ENCODE data around the gene TACR1.
"Not testable (repeated sequence)": the region's sequence is repeated elsewhere in the genome, so short reads cannot be mapped to it uniquely, and the experiment has no call there.

Gene TACR1, protein sequence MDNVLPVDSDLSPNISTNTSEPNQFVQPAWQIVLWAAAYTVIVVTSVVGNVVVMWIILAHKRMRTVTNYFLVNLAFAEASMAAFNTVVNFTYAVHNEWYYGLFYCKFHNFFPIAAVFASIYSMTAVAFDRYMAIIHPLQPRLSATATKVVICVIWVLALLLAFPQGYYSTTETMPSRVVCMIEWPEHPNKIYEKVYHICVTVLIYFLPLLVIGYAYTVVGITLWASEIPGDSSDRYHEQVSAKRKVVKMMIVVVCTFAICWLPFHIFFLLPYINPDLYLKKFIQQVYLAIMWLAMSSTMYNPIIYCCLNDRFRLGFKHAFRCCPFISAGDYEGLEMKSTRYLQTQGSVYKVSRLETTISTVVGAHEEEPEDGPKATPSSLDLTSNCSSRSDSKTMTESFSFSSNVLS

DNA sequence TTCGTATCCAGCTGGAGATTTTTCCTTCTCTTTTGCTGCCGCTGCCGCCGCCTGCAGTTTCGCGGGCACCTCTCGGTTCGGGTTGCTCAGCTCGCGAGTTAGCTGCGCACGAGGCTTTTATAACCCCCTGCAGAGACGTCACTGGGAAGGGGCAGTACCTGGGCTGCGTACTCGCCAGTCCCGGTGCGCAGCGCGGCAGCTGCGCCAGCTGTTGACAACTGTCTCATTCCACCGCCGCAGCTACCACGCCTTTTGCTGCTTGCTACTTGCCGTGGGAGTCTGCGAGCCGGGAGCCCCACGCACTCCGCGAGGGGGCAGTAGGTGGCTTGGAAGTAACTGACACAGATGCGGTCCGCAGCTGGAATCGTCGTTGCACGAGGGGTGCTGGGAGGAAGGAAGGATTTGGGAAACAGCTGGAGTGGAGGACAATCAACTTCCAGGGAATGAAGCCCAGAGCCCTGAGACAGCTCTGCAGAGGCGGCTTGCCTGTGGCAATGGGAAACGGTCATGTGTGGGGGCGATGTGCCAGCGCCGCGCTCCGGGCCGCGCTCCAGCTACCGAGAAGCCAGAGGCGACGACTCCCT lies at the start of gene TACR1:
Gene TACR1, minus strand, starts transcription at position 93 of the 584 bp plus-strand sequence. CDS start 586 bp downstream, outside the sequence.
- FAIRE-seq, result no peak

DNA sequence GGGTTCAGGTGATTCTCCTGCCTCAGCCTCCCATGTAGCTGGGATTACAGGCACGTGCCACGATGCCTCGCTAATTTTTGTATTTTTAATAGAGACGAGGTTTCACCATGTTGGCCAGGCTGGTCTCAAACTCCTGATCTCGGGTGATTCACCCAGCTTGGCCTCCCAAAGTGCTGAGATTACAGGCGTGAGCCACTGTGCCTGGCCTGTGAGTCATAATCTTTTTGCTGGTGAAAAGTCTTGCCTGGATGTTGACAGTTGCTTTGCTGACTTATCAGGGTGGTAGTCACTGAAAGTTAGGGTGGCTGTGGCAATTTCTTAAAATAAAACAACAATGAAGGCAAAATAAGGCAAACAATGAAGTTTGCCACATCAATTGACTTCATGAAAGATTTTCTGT lies 49.3 kb upstream of the TACR1 start:
- FAIRE-seq, result not testable (repeated sequence)

DNA sequence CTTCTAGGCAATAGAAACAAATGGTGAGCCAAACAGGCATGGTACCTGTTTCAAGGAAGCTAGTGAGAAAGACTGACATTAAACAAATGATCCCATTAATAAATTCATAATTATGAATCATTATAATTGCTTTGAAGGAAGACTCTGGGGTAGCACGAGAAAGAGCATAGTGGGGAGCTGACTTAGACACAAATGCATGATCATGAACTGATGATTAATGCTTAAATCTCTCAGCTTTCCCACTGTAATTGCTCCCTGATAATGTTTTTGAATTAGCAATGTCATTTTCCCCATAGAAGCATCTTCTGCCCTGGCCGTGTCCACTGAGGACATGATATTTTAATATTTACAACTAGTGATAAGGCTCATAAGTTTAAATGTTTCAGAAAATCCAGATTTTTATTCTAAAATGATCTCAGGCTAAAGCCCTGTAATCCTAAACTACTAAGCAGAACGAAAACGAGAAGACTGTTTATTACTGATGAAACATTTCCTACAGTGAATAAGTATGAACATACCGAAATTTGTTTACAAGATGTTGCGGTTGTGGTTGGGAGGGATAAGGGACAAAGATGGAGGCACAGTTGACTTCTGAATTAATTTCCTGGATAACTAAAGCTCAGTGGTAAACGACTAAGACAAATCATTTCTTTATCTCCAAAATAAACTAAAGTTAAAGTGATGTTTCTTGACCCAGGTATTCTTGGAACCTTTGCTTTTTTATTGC lies 47.3 kb upstream of the TACR1 start:
- FAIRE-seq, result no peak

DNA sequence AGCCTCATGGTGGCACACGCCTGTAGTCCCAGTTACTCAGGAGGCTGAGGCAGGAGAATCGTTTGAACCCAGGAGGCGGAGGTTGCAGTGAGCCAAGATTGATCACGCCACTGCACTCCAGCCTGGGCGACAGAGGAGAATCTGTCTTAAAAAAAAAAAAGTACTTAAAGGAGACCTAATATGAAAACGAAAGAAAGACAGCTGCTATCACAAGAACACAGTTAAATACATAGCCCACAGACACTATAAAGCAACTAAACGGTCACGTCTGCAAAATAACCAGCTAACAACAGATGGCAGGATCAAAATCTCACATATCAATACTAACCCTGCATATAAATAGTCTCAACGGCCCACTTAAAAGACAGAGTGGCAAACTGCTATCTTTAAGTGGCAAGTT lies 43.9 kb upstream of the TACR1 start:
- FAIRE-seq, result no peak

DNA sequence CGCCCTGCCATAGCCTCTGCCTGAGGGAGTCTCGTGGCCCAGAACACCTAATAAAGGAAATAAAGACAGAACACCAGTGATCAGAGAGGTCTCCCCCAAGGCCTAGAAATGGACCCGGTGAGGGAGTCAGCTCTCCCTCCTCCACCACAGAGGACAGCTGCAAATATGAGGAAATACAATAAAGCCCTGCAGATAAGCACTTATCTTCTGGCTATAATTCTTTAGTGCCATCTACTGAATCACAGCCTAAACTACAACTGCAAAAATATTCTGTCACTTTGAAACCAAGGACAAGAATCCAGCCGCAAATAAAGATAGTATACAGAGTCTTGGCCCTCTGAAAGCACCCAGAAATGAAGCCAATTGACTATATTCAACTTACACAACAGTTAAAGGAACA lies 42.4 kb upstream of the TACR1 start:
- no peak for FAIRE-seq

DNA sequence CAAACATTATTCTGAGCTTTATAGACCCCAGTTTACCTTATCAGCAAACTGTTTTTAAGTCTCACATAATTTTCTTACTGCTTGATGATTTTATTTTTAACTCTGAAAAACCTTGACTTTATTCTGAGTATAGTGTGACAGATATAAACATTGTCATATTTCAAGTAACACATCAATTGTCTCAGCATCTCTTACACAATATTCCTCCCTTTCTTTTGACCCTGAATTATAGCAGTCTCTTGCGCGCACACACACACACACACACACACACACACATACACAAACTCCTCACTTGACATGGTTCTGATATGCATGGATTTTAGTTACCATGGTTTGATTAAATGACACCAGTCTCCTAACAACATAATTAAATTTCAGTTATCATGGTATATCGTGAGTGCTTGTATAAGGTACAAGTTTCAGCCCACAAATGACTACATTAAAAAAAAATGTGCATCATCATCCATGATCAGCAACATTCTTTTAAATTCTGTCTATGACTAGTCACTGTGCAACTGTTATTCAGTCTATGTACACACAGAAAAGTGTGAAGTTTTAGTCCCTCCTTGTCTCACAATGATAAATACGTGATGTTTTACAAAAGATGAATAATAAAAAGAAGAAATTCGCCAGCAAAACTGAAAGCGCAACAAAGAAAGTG lies 39.5 kb upstream of the TACR1 start:
- no peak for FAIRE-seq

DNA sequence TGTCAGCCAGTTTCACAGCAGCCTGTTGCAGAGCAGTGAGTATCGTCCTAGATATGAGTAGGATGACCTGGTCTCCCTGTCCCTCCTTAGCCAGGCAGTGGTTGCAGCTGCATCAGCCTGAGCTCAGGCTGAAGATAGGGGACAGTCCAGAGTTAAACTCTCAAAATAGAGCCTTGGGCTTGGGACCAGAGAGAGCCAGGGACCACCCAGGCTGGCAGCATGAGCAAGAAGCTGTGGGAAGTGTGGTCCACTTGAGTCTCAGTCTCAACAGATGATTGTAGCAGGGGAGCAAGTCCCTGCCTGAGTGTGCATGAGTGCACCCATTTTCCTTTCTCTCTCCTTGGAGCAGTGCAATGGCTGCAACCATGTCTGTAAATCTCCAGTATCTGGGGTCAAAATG lies 38.0 kb upstream of the TACR1 start:
- no peak for FAIRE-seq

DNA sequence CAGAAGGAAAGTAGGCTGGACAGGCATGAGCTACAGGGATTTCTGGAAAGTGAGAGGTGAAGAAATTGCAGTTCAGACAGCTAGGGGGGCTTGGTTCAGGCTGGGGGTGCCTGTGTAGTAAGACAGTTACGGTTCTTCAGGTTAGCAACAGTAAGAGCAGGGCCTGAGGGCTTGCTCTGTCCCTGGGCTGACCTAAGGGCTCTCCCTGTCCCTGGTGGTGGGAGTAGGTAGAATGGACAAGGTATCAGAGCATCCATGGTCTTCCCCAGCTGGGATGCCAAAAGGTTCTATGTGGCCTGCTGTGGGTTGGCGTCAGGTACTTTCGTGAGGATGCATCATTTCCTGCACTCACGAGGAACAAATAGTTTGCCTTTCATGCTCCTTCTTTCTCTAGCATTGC lies 34.6 kb upstream of the TACR1 start:
- FAIRE-seq, result no peak

DNA sequence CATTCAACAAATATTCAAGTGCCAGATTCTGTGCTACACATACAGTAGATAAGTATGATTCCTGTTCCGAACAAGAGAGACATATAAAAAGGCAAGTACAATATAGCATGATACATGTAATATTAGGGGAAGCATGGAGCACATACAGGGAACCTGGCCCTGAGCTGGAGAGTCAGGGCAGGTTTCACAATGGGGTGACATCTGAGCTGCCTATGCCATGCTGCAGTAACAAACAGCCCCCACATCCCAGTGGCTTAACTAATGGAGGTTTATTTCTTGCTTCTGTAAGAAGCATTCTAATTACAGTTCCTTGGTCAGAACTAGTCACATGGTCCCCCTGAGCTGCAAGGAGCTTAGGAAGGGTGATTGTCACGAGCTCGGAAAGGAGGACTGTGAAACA lies 27.3 kb upstream of the TACR1 start:
- no peak for FAIRE-seq

DNA sequence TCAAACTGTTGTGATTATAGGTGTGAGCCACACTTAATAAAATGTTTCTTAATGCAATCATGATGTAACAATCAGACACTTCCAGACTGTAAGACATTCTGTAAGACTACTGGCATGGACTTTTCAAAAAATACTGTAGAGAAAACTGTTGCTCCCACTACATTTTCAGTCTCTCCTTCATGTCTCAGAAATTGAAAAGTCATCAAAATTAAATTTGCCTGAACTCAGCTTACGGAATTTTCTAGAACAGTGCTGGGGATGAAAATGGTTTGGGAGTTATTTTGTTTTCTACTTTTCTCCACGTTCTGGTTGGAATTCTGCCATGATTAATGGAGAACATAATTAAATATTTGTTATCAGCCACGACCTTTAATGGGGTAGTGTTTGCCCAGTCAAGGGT lies 26.8 kb upstream of the TACR1 start:
- no peak for FAIRE-seq

DNA sequence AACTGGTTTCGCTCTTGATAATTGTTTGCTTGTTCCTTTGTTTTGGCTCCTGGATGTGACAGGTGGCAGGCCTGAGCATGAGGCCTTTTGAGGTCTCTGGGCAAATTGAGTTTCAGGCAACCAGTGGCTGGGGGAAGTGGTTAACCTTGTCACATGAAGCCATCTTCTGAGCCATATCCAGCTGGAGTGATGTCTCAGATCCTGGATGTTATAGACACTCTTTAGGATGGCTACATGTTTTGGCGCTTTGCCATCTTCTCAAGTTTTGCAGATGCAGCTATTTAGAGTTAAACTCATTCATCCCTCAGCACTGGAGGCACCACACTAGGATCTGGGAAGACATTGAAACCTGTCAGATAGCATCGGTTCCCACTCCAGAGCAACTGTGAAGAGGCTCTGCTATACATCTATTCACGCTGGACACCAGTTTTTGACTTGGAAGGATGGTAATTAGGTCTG lies 25.3 kb upstream of the TACR1 start:
- FAIRE-seq, result no peak

DNA sequence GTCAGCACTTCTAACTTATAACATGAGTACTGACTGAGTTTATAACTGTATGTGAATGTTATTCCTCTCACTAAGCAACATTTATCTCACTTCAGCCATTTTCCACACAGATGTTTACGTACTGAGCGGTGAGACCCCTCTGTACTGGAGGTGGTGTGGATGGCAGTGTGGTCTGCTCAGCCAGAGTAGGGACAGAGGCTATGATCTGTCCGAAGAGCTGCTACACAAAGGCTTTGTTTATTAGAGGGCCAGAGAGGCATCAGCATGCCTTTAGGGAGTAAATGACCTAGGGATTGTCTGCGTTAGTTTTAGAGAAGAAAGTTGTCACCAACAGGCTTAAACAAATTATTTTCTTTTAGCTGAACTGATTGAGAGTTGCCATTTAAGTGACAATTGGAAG lies 23.2 kb upstream of the TACR1 start:
- no peak for FAIRE-seq

DNA sequence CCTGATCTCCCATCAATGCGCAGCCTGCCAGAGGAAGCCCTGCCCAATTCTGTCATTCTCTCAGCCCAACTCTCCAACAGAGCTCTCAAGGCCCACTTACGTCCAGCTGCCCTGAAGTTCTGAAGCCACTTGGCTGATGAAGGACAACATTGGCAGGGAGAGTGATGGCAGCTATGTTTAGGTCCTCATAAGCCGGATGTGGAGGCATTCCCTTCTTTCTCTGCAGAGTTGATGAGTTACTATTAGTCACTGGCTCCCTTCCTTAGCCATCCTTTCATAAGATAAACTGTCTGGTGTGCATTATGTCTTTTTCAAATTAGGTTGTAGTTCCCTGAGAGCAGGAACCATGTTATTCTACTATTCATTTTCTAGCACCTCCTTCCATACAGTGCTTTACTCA lies 22.5 kb upstream of the TACR1 start:
- no peak for FAIRE-seq

DNA sequence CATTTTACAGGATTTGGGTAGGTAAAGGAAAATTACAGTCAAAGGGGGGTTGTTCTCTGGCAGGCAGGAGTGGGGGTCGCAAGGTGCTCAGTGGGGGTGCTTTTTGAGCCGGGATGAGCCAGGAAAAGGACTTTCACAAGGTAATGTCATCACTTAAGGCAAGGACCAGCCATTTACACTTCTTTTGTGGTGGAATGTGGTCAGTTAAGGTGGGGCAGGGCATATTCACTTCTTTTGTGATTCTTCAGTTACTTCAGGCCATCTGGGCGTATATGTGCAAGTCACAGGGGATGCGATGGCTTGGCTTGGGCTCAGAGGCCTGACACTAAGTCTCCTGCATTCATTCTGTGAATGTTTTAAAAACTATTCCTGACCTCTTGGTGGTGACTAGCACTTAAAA lies 19.9 kb upstream of the TACR1 start:
- not testable (repeated sequence) for FAIRE-seq

DNA sequence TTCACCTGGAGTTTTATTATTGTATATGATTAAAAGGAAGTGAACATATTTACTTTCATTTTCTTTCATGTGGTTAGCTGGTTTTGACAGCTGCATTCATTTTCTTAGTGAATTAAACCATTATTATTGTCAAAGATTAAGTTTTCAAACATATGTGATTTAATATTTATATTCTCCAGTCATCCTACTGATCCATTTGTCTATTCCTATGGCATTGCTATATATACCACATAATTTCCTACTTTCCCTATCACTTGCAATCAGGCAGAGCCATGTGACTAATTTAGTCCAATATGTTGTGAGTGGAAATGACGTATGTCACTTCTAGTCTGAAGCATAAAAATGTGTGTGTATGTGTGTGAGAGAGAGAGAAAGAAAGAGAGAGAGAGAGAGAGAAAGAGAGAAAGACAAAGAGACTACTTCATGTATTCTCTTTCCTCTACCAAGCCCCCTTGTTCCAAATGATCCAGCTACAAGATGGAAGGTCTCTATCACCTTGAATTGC lies 12.0 kb upstream of the TACR1 start:
- FAIRE-seq, result no peak

DNA sequence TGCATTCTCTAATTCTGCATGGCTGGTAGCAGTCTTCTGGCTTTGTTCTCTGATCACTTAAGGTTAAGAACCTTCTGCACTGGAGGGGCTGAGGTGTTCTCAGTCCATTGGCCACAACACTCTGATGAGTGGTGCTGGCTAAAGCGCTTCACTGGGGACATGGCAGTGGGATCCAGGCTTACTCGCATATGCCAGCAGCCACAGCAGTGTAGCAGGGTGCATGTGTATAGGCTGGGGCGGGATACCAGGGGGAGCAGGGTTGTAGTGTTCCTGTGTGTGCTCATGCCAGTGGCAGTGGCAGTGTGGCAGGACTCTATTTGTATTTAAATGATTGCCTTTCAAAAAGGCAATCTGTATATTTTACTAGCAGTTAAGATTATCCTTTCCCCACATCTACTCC lies 11.1 kb upstream of the TACR1 start:
- FAIRE-seq, result no peak

DNA sequence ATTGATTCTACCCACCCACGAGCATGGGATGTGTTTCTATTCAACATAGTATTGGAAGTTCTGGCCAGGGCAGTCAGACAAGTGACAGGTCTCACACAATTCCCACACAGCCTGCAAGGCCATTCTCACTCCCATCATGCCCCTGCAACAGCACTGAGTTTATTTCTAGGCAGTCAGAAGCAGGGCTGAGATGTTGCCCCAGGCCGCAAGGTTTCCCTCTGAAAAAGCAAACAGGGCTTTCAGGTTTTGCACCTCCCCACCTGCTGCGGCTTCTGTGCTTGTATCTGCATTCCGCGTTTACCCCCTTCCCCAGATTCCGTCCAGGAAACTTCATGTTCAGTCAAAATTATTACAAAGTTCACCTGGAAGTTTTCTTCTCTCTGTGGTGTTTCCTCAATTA lies 9.4 kb upstream of the TACR1 start:
- FAIRE-seq, result no peak

DNA sequence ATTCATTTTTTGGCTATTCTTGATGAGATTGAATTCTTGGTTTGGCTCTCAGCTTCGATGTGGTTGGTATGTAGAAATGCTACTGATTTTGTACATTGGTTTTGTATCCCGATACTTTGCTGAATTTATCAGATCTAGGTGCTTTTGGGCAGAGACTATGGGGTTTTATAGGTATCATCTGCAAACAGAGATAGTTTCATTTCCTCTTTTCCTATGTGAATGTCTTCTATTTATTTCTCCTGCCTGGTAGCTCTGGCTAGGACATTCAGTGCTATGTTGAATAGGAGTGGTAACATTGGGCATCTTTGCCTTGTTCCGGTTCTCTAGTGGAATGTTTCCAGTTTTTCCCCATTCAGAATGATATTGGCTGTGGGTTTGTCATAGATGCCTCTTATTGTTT lies 5.5 kb upstream of the TACR1 start:
- FAIRE-seq, result no peak

DNA sequence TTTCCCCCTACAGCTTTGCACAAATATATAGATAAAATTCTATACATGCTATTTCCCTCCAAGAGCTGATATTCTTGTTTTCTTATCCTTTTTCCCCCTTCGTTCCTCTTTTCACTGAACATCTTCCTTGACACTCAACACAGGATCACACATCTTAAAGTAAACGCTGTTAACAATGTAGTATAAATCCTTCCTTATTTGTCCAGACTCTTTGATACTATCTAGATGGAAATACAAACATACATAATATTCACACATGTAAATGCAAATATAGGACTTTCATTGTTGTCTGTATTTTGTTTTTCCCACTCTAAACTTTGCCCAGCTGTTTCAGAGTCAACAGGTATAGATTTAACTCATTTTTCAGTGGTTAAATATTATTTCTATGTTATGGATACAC lies 3.0 kb upstream of the TACR1 start:
- FAIRE-seq, result no peak

DNA sequence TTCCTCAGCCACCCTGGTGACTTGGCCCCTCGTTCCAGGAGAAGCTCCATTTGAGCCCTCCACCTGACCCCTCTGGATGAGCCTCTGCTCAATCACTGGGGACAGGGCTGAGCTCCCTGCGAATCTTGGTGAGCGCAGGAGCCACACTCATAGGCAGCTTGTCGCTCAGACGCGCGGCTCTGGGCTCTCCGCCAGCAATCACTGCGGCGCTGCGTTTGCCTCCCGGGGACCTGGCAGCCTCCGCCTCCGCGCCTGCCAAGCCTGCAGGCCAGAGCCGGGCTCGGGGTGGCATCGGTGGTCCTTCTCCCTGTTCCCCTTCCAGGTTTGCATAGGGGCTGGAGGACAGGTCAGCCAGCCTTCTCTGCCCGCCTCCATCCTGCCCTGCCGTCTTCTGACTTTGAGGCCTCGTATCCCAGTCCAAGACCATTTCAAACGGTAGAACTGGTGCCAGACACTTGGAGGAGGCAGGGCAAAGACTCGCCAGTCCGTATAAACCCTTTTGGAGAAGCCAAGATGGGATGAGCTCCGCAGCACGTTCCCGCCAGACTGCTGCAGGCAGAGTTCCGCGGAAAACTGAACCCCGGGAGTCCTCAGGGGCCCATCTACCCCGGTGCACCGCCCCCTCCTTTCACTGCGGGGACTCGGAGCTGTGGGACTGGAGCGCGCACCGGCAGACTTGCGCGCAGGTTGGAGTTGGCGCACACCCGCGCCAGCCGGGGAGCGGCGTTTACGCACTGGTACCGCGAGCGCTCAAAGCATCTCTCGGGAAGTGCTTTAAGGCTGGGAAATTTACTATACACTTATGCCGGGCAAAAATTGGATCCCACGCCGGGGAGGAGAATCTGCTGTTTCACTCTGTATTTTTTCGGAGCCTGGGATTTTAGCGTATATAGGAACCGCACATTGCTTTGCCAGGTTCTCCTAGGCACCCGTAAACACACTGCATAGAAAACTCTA lies 1.1 kb upstream of the TACR1 start:
- FAIRE-seq, result no peak

DNA sequence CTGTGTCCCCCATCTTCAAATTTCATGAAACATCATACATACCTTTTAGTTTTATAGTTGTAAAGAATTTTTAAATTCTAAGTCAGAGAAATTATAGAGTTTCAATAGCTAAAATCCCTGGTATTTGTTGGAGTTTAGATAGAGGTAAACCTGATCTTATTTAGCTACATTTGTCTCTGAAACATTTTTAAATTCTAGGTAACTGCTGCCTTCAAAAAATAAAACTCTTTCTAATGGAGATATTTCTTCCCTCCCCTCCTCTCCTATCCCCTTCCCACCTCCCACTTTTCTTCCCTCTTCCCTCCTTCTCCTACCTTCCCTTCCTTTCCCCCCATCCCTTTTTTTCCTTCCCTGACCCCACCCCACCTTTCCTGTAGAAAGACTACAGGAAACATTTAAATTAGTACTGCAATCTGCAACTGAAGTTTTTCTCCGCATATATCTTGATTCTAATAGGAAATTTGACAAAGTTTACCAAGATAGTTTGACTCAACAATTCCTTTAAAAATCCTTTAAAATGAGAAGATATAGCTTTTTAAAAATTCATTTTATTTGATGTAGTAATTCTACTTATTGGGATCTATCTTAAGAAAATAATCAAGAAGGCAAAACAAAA lies 4.1 kb downstream of the TACR1 start:
- no peak for FAIRE-seq
